Transverse colon (tissue), 4 donors: Measurements from ENCODE around the gene NANOGP8.

ENCODE experiments used
- CTCF ChIP-seq, 5 experiments: fragments of 200-600 bp in 3 of 5; fragments of 450-650 bp in 2 of 5; sonication (generic) in 3 of 5; IDR thresholded peaks; 1 replicate in 2 of 5; 2 replicates in 3 of 5; pipeline ENCODE4 v1.5.1; 2016 to 2017; ENCODE audit warnings: antibody characterized with exemption in 5 of 5, inconsistent platforms in 3 of 5, mild to moderate bottlenecking in 2 of 5, moderate library complexity in 1 of 5
- EP300 ChIP-seq: sonication (generic); formaldehyde crosslinking; IDR thresholded peaks from one replicate; pipeline ENCODE4 v1.6.1; 2017; ENCODE audit warnings: antibody characterized with exemption, low read depth
- POLR2A ChIP-seq: fragments of 450-650 bp; IDR thresholded peaks from one replicate; pipeline ENCODE4 v1.6.1; 2016; ENCODE audit warnings: antibody characterized with exemption, mild to moderate bottlenecking, moderate library complexity
- POLR2AphosphoS5 ChIP-seq, 3 donors: sonication (generic); formaldehyde crosslinking; IDR thresholded peaks; one replicate each; pipeline ENCODE4 v1.6.1; 2016; ENCODE audit warnings: antibody characterized with exemption in 3 of 3

DNA sequence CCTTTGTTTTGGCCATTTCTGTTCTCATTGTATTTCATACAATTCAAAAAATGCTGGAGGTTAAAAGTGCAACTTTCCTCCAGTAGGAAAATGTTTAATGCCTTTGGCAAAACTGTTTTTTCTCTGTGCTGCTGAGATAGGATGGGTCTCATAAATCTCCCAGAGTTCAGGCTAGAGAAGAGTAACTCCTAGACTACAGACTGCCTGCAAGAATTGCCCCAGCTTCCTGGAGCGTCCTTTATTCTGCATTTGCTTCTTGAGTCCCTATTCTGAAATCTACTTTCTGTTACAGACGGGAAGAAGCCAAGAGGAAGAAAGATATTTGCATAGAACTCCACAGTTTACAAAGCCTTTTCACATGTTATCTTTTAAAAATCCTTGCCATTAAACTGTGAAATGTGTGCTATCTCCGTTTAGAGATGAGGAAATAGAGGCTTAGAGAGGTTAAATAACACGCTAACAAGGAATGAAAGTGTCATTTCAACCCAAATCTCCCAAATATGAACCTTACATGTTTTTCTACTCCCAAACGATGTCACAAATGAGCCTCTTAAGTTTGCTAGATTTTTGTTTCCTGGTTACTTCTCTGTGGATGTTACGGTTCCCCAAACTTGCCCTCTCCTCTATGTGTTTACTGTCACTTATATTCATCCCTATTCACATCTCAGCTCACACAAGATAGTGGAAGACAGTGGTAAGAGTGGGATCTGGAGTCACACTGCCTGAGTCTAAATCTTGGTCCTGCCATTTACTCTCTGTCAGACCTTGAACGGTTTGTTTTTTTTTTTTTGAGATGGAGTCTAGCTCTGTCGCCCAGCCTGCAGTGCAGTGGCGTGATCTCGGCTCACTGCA is 17.4 kb downstream of the NANOGP8 start:
- TF ChIP-seq EP300 (no peak), CTCF (IDR thresholded peaks at IDR 0.05) (no peak), POLR2A (no peak), POLR2AphosphoS5 (IDR thresholded peaks at IDR 0.05) (no peak)
